Measurements from ENCODE around the gene ARHGAP22. TPM values are rescaled to one million over a fixed set of nuclear protein-coding genes. Genes with fewer than 3 reads are reported as not detected.

The ARHGAP22 gene
- polyA plus RNA-seq, 3 donors = 1.5 to 7.8 (median 1.9) TPM

DNA sequence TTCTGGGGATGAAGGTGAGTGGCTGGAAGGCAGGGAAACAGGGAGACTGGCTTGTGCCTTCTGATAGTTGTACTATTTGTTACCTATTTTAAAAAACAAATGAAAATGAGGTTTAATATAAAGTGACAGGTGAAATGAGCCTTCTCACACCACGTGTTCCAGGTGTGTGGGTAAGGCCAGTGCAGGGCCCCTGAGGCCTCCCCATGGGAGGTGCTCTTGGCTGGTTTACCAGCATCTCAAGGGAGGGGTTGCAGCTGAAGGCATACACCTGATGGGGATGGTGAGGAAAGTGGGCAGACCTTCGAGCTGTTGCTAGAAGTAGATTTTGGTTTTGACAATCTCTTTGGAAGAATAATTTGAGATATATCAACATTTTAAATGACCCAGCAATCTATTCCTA lies 103.6 kb downstream of the ARHGAP22 start:
- intact Hi-C loops (cut with micrococcal nuclease) = no loop called here
- peaks cover 0 to 12% (median 11%) of the 10 kb centered on the region in 3 donors for H3K27me3 Mint-ChIP-seq (ENCODE audit: low read depth in 3 of 3)

DNA sequence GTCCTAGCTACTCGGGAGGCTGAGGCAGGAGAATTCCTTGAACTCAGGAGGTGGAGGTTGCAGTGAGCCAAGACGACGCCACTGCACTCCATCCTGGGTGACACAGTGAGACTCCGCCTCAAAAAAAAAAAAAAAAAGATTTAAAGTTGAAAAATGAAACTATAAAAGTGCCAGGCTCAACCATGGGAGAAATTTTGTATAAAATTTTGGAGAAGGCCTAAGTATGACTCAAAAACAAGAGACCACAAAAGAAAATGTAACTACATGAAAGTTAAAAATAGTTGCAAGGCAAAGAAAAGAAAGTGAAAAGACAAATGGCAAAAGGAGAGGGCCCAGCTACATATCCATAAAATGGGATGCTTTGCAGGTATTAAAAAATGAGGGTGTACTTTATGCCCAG lies 104.1 kb downstream of the ARHGAP22 start:
- Mint-ChIP-seq H3K27ac (no peak overlapping the region), H3K4me3 (no peak overlapping the region), H3K27me3 (ENCODE audit: low read depth in 3 of 3) (peaks cover 0 to 12% (median 11%) of the 10 kb centered on the region in 3 donors), H3K36me3 (peaks cover 2% of the 10 kb centered on the region in 2 donors), H3K4me1 (peaks cover 32% of the 10 kb centered on the region), H3K9me3 (no peaks in the 10 kb centered on the region)
- WGBS (ENCODE audit: insufficient coverage) = 100% methylated on average over 1 of the region's 4 CpGs
- H3K79me2 ChIP-seq (ENCODE audit: insufficient read depth, low read length) = no peaks in the 10 kb centered on the region
- H3K27ac ChIP-seq (ENCODE audit: low read depth in 1 of 2, low read length in 2 of 2) = no peak overlapping the region
- no peak overlapping the region for H3K4me2 ChIP-seq (replicated peaks; ENCODE audit: extremely low read depth, low read length, poor library complexity, severe bottlenecking)
- no peak overlapping the region for H3K9ac ChIP-seq (ENCODE audit: insufficient read depth, low read length, poor library complexity, severe bottlenecking)
- TF ChIP-seq, protein P1, sequence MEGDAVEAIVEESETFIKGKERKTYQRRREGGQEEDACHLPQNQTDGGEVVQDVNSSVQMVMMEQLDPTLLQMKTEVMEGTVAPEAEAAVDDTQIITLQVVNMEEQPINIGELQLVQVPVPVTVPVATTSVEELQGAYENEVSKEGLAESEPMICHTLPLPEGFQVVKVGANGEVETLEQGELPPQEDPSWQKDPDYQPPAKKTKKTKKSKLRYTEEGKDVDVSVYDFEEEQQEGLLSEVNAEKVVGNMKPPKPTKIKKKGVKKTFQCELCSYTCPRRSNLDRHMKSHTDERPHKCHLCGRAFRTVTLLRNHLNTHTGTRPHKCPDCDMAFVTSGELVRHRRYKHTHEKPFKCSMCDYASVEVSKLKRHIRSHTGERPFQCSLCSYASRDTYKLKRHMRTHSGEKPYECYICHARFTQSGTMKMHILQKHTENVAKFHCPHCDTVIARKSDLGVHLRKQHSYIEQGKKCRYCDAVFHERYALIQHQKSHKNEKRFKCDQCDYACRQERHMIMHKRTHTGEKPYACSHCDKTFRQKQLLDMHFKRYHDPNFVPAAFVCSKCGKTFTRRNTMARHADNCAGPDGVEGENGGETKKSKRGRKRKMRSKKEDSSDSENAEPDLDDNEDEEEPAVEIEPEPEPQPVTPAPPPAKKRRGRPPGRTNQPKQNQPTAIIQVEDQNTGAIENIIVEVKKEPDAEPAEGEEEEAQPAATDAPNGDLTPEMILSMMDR (IDR thresholded peaks at IDR 0.05) = no peak
- DNase-seq = no peak
- H3K27me3 ChIP-seq (ENCODE audit: control insufficient read depth in 2 of 2, insufficient read depth in 2 of 2, low read length in 2 of 2) = no peaks in the 10 kb centered on the region
- intact Hi-C loops (cut with micrococcal nuclease) = no loop called here
- peaks cover 20 to 25% of the 10 kb centered on the region in 2 donors for H3K4me1 ChIP-seq (ENCODE audit: control insufficient read depth in 1 of 2, insufficient read depth in 2 of 2, low read length in 2 of 2)
- no peaks in the 10 kb centered on the region for H3K9me3 ChIP-seq (replicated peaks in 1 of 2; ENCODE audit: control insufficient read depth in 1 of 2, insufficient read depth in 1 of 2, low read length in 2 of 2)
- no peaks in the 10 kb centered on the region for H4K20me1 ChIP-seq (ENCODE audit: insufficient read depth, low read length)
- no peaks in the 10 kb centered on the region for H3K36me3 ChIP-seq (replicated peaks in 1 of 2; ENCODE audit: control insufficient read depth in 1 of 2, insufficient read depth in 2 of 2, low read length in 2 of 2)
- H3K4me3 ChIP-seq (replicated peaks in 1 of 3; ENCODE audit: low read depth in 2 of 3, low read length in 3 of 3) = no peak overlapping the region
- H2AFZ ChIP-seq (ENCODE audit: insufficient read depth, low read depth, low read length, poor library complexity, severe bottlenecking) = no peak overlapping the region

More for the DNA sequence above, 103.6 kb downstream of the ARHGAP22 start:
- Histone ChIP-seq H3K27me3 (ENCODE audit: control insufficient read depth in 2 of 2, insufficient read depth in 2 of 2, low read length in 2 of 2) (no peaks in the 10 kb centered on the region), H3K79me2 (ENCODE audit: insufficient read depth, low read length) (no peaks in the 10 kb centered on the region), H3K9ac (ENCODE audit: insufficient read depth, low read length, poor library complexity, severe bottlenecking) (no peak overlapping the region), H3K9me3 (replicated peaks in 1 of 2; ENCODE audit: control insufficient read depth in 1 of 2, insufficient read depth in 1 of 2, low read length in 2 of 2) (no peaks in the 10 kb centered on the region), H3K4me3 (replicated peaks in 1 of 3; ENCODE audit: low read depth in 2 of 3, low read length in 3 of 3) (no peak overlapping the region), H3K4me1 (ENCODE audit: control insufficient read depth in 1 of 2, insufficient read depth in 2 of 2, low read length in 2 of 2) (peaks cover 25 to 30% of the 10 kb centered on the region in 2 donors), H3K36me3 (replicated peaks in 1 of 2; ENCODE audit: control insufficient read depth in 1 of 2, insufficient read depth in 2 of 2, low read length in 2 of 2) (no peaks in the 10 kb centered on the region), H4K20me1 (ENCODE audit: insufficient read depth, low read length) (no peaks in the 10 kb centered on the region), H3K27ac (ENCODE audit: low read depth in 1 of 2, low read length in 2 of 2) (no peak overlapping the region), H2AFZ (ENCODE audit: insufficient read depth, low read depth, low read length, poor library complexity, severe bottlenecking) (no peak overlapping the region), H3K4me2 (replicated peaks; ENCODE audit: extremely low read depth, low read length, poor library complexity, severe bottlenecking) (no peak overlapping the region)
- WGBS (ENCODE audit: insufficient coverage) = 89% methylated on average over 1 of the region's 2 CpGs
- Mint-ChIP-seq H3K4me1 (peaks cover 37% of the 10 kb centered on the region), H3K4me3 (no peak overlapping the region), H3K27ac (no peak overlapping the region), H3K9me3 (no peaks in the 10 kb centered on the region), H3K36me3 (peaks cover 2% of the 10 kb centered on the region in 2 donors)
- DNase-seq = no peak
- TF ChIP-seq, protein P1 (IDR thresholded peaks at IDR 0.05) = no peak

Data from CD14-positive monocyte (primary cell).